Mesenchymal stem cell (in vitro differentiated cells and primary cell): Measurements from ENCODE around the gene SOX10.
"Not testable (repeated sequence)": the region's sequence is repeated elsewhere in the genome, so short reads cannot be mapped to it uniquely, and the experiment has no call there.

Experiments used
- DNase-seq: peaks from one replicate; pipeline ENCODE4 v3.0.0-alpha.2; 2013
- H2AFZ ChIP-seq: one replicate; pipeline ENCODE4 v1.6.1; 2013; ENCODE audit warnings: low read depth, mild to moderate bottlenecking, control low read depth, inconsistent platforms, low read length, moderate library complexity
- H2AK5ac ChIP-seq: 2 replicates; pipeline ENCODE4 v1.6.1; 2013; ENCODE audit warnings: low read length, moderate library complexity, mild to moderate bottlenecking, inconsistent platforms; ENCODE audit not compliant: severe bottlenecking
- H2BK120ac ChIP-seq: one replicate; pipeline ENCODE4 v1.6.1; 2013; ENCODE audit warnings: low read depth, mild to moderate bottlenecking, inconsistent platforms, low read length, moderate library complexity
- H2BK12ac ChIP-seq, 2 experiments: one replicate each; pipeline ENCODE4 v1.6.1; 2013; ENCODE audit warnings: inconsistent platforms in 2 of 2, low read length in 2 of 2, mild to moderate bottlenecking in 2 of 2, moderate library complexity in 2 of 2, control low read depth in 1 of 2
- H2BK15ac ChIP-seq: one replicate; pipeline ENCODE4 v1.6.1; 2013; ENCODE audit warnings: mild to moderate bottlenecking, low read depth, inconsistent platforms; ENCODE audit not compliant: poor library complexity, severe bottlenecking
- H2BK5ac ChIP-seq: 2 replicates; pipeline ENCODE4 v1.6.1; 2013; ENCODE audit warnings: low read depth, mild to moderate bottlenecking, low read length, control low read depth, inconsistent platforms; ENCODE audit not compliant: poor library complexity, severe bottlenecking
- H3K14ac ChIP-seq, 2 experiments: one replicate each; pipeline ENCODE4 v1.6.1; 2013; ENCODE audit warnings: inconsistent platforms in 2 of 2, low read length in 2 of 2, control low read depth in 1 of 2, mild to moderate bottlenecking in 1 of 2, moderate library complexity in 1 of 2
- H3K18ac ChIP-seq, 2 experiments: one replicate each; pipeline ENCODE4 v1.6.1; 2013; ENCODE audit warnings: inconsistent platforms in 2 of 2, low read length in 2 of 2, control low read depth in 1 of 2, low read depth in 1 of 2, mild to moderate bottlenecking in 1 of 2
- H3K23ac ChIP-seq, 2 experiments: one replicate each; pipeline ENCODE4 v1.6.1; 2013; ENCODE audit warnings: inconsistent platforms in 2 of 2, low read length in 2 of 2, mild to moderate bottlenecking in 2 of 2, moderate library complexity in 2 of 2, control low read depth in 1 of 2
- H3K27ac ChIP-seq: 2 replicates; pipeline ENCODE4 v1.5.1; 2013; ENCODE audit warnings: mild to moderate bottlenecking, moderate library complexity, low read length, control low read depth, inconsistent platforms; ENCODE audit not compliant: poor library complexity, severe bottlenecking
- H3K27me3 ChIP-seq, 2 experiments: 2 replicates each; pipeline versions ENCODE4 v1.6.1 to v1.7.0; 2013; ENCODE audit warnings: low read length in 2 of 2, mild to moderate bottlenecking in 2 of 2, moderate library complexity in 2 of 2, control low read depth in 1 of 2, inconsistent platforms in 1 of 2; ENCODE audit not compliant: control insufficient read depth in 1 of 2, insufficient read depth in 1 of 2
- H3K36me3 ChIP-seq, 2 experiments: 2 replicates each; pipeline versions ENCODE4 v1.6.1 to v1.7.0; 2013; ENCODE audit warnings: low read length in 2 of 2, control low read depth in 1 of 2, inconsistent platforms in 1 of 2, low read depth in 1 of 2, mild to moderate bottlenecking in 1 of 2; ENCODE audit not compliant: insufficient read depth in 2 of 2, control insufficient read depth in 1 of 2
- H3K4ac ChIP-seq, 2 experiments: one replicate each; pipeline ENCODE4 v1.6.1; 2013; ENCODE audit warnings: inconsistent platforms in 2 of 2, low read length in 2 of 2, mild to moderate bottlenecking in 2 of 2, moderate library complexity in 2 of 2, control low read depth in 1 of 2, low read depth in 1 of 2
- H3K4me1 ChIP-seq: 2 replicates; pipeline ENCODE4 v1.6.1; 2013; ENCODE audit warnings: low read depth, low read length, control low read depth; ENCODE audit not compliant: control insufficient read depth, insufficient read depth
- H3K4me2 ChIP-seq: 2 replicates; pipeline ENCODE4 v1.6.1; 2013; ENCODE audit warnings: low read length, mild to moderate bottlenecking, inconsistent platforms; ENCODE audit not compliant: poor library complexity, severe bottlenecking
- H3K4me3 ChIP-seq, 2 experiments: 2 replicates each; pipeline versions ENCODE4 v1.5.1 to v1.7.0; 2013; ENCODE audit warnings: low read length in 2 of 2, mild to moderate bottlenecking in 2 of 2, control low read depth in 1 of 2, low read depth in 1 of 2; ENCODE audit not compliant: insufficient read depth in 1 of 2
- H3K79me1 ChIP-seq: replicated peaks from 2 replicates; pipeline ENCODE4 v1.6.1; 2013; ENCODE audit warnings: mild to moderate bottlenecking, control low read depth, low read length, inconsistent platforms; ENCODE audit not compliant: poor library complexity, severe bottlenecking
- H3K9ac ChIP-seq: 2 replicates; pipeline ENCODE4 v1.7.0; 2013; ENCODE audit warnings: mild to moderate bottlenecking, low read length, moderate library complexity
- H3K9me3 ChIP-seq: 2 replicates; pipeline ENCODE4 v1.7.0; 2013; ENCODE audit warnings: mild to moderate bottlenecking, low read length; ENCODE audit not compliant: control insufficient read depth
- H4K8ac ChIP-seq: one replicate; pipeline ENCODE4 v1.6.1; 2013; ENCODE audit warnings: inconsistent platforms, mild to moderate bottlenecking, low read length, moderate library complexity
- H4K91ac ChIP-seq: one replicate; pipeline ENCODE4 v1.6.1; 2013; ENCODE audit warnings: mild to moderate bottlenecking, low read length, inconsistent platforms
- WGBS: methylation state at CpG from one replicate; pipeline ENCODE4 v1.1.7; 2013; ENCODE audit warnings: mixed read lengths; 5-methylcytosine and 5-hydroxymethylcytosine counted together

Gene SOX10

DNA sequence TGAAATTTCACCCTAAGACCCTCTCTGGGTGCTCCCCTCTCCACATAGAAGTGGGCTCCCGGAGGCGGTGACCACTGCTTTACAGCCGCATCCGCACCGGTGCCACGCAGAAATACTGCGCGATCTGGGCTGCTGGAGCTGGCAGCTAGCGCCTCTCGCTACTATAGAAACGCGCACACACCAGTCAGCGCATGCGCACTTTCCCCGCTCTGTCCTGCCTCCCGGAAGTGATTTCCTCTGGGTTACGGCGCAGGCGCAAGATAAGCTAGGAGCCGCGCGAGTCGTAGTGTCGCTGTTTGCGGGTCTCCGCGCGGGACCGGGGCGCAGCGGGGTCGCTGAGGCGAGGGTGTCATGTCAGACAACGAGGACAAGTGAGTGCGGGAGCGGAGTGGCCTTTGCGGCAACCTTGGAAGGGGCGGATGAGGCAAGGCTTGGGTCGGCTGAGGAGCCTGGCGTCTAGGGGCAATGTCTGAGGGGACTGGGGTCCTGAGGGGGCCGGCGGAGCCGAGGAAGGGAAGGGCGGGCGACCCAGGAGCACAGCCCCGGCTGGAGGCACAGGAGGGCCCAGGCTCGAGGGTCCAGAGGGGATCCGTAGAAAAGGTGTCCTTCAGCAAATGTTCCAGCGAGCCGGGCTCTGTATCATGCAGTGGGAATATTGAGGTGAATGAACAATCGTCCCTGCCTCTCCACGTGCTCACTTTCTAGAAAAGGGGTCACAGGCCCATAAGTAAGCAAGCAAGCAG, 30.7 kb downstream of the SOX10 start, which contains the start of the genes C22orf23 and POLR2F:
TSS of gene C22orf23 (minus strand) at position 165 of the 743 bp plus-strand sequence. CDS start 452 bp downstream, outside the sequence.
TSS of gene POLR2F (plus strand) at position 263 of the 743 bp plus-strand sequence. CDS start at position 352, 89 bp downstream.
- Histone ChIP-seq H3K4me1 (peaks cover 11% of the 10 kb centered on the region), H2BK120ac (no peak within 1 kb of the TSS), H2BK15ac (no peak within 1 kb of the TSS), H3K23ac (peak within 1 kb of the TSS in 1 of 2 experiments; percentile 70), H3K36me3 (peaks cover 20 to 23% of the 10 kb centered on the region in 2 experiments), H3K79me1 (peaks cover 19% of the 10 kb centered on the region), H2BK12ac (peak within 1 kb of the TSS in 1 of 2 experiments; percentile 69), H3K9me3 (no peaks in the 10 kb centered on the region), H3K27me3 (no peaks in the 10 kb centered on the region), H2AK5ac (no peak within 1 kb of the TSS), H3K4me2 (peak within 1 kb of the TSS; percentile 94), H3K14ac (peak within 1 kb of the TSS in 1 of 2 experiments; percentile 86), H4K91ac (peak within 1 kb of the TSS; percentile 70), H2AFZ (peak within 1 kb of the TSS; percentile 20), H3K9ac (peak within 1 kb of the TSS; percentile 97), H4K8ac (peak within 1 kb of the TSS; percentile 92), H3K4ac (peak within 1 kb of the TSS in 1 of 2 experiments; percentile 94), H3K27ac (no peak within 1 kb of the TSS), H3K4me3 (peak within 1 kb of the TSS; percentile 90 to 96), H3K18ac (peak within 1 kb of the TSS; percentile 68 to 86), H2BK5ac (no peak within 1 kb of the TSS)
- WGBS = under 1% methylated on average over 52 of the region's 52 CpGs
- DNase-seq = peak; percentile 96

DNA sequence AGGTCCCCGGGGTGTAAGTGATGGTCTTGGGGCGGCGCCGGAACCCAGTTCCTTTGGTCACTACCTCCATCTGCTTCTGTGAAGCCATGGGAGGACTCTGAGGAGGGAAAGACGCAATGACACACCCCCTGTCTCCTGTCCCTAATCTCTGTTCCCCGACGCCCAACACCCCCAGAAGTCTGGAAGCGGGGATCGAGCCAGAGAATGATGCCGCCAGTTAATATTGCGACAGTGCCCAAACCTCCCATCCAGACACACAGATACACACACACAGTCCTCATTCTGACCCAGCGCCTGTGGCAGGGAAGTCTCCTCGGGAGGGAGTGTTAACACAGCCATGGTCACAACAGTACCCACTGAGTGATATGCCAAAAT, 31.3 kb downstream of the SOX10 start:
- peak overlapping the region; percentile 90 to 96 for H3K4me3 ChIP-seq
- H2BK120ac ChIP-seq = no peak overlapping the region
- H3K14ac ChIP-seq = no peak overlapping the region
- H2AK5ac ChIP-seq = no peak overlapping the region
- H3K36me3 ChIP-seq = peaks cover 17 to 19% of the 10 kb centered on the region in 2 experiments
- no peaks in the 10 kb centered on the region for H3K27me3 ChIP-seq
- H4K91ac ChIP-seq = no peak overlapping the region
- H2AFZ ChIP-seq = peak overlapping the region; percentile 20
- no peak for DNase-seq
- WGBS = 3% methylated on average over 13 of the region's 13 CpGs
- H3K23ac ChIP-seq = no peak overlapping the region
- H3K4ac ChIP-seq = no peak overlapping the region
- H3K4me2 ChIP-seq = peak overlapping the region; percentile 84
- peaks cover 17% of the 10 kb centered on the region for H3K79me1 ChIP-seq
- H3K4me1 ChIP-seq = peaks cover 11% of the 10 kb centered on the region
- H2BK15ac ChIP-seq = no peak overlapping the region
- H3K27ac ChIP-seq = no peak overlapping the region
- no peak overlapping the region for H3K18ac ChIP-seq
- no peaks in the 10 kb centered on the region for H3K9me3 ChIP-seq
- no peak overlapping the region for H2BK5ac ChIP-seq
- H2BK12ac ChIP-seq = no peak overlapping the region
- H4K8ac ChIP-seq = peak overlapping the region; percentile 69
- peak overlapping the region; percentile 97 for H3K9ac ChIP-seq

- H4K91ac ChIP-seq, H3K14ac ChIP-seq, H3K27ac ChIP-seq, H2BK120ac ChIP-seq, H3K4ac ChIP-seq, H2AK5ac ChIP-seq, H3K18ac ChIP-seq, H3K27me3 ChIP-seq, H3K9me3 ChIP-seq, DNase-seq, H2BK5ac ChIP-seq, H2BK15ac ChIP-seq: not testable (repeated sequence)
- Histone ChIP-seq H3K23ac (peak overlapping the region in 1 of 2 experiments; percentile 70), H3K36me3 (peaks cover 13 to 15% of the 10 kb centered on the region in 2 experiments), H2AFZ (peak overlapping the region; percentile 20), H3K4me1 (peaks cover 11% of the 10 kb centered on the region), H3K4me3 (peak overlapping the region in 1 of 2 experiments; percentile 96), H4K8ac (peak overlapping the region; percentile 69), H2BK12ac (peak overlapping the region in 1 of 2 experiments; percentile 69), H3K79me1 (peaks cover 16% of the 10 kb centered on the region), H3K4me2 (peak overlapping the region; percentile 84), H3K9ac (peak overlapping the region; percentile 97)
- WGBS = 24% methylated on average over 14 of the region's 20 CpGs
These were observed 31.7 kb downstream of the SOX10 start for GRCh38 chr22:37952629-37953028.

DNA sequence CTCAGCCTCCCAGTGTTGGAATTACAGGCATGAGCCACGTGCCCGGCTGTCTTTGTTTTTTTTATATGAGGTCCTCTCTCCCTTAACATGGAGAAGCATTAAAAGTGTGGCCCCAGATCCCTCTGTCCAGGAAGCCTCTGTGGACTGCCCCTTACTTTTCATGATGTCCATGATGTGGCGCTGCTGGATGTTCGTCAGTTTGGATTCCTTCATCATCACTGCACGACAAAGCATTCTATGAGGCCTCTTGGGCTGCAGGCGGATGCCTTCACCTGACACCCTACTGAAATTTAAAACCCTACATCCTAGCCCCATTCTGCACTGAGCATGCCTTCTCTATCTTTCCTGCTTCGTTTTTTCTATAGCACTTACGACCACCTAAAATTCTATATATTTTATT, 33.0 kb downstream of the SOX10 start:
- H3K79me1 ChIP-seq = peaks cover 5% of the 10 kb centered on the region
- no peak overlapping the region for H3K23ac ChIP-seq
- H3K18ac ChIP-seq = no peak overlapping the region
- peak; percentile 31 for DNase-seq
- H3K4ac ChIP-seq = no peak overlapping the region
- no peak overlapping the region for H3K4me2 ChIP-seq
- H3K4me3 ChIP-seq = no peak overlapping the region
- no peaks in the 10 kb centered on the region for H3K27me3 ChIP-seq
- H2BK15ac ChIP-seq = no peak overlapping the region
- no peak overlapping the region for H2BK12ac ChIP-seq
- H3K14ac ChIP-seq = no peak overlapping the region
- H3K9ac ChIP-seq = no peak overlapping the region
- no peak overlapping the region for H2BK5ac ChIP-seq
- H2AK5ac ChIP-seq = no peak overlapping the region
- H4K91ac ChIP-seq = no peak overlapping the region
- H3K4me1 ChIP-seq = peaks cover 11% of the 10 kb centered on the region
- H3K9me3 ChIP-seq = no peaks in the 10 kb centered on the region
- no peak overlapping the region for H4K8ac ChIP-seq
- no peak overlapping the region for H3K27ac ChIP-seq
- no peak overlapping the region for H2AFZ ChIP-seq
- peaks cover 0 to 2% of the 10 kb centered on the region in 2 experiments for H3K36me3 ChIP-seq
- WGBS = 61% methylated on average over 6 of the region's 8 CpGs
- no peak overlapping the region for H2BK120ac ChIP-seq
